ENCODE measurements around the gene PTGER2. TPM values are rescaled to one million over a fixed set of nuclear protein-coding genes. Genes with fewer than 3 reads are reported as not detected.

Gene PTGER2
- total RNA-seq, 1 experiment from 2014 or later: not detected

DNA sequence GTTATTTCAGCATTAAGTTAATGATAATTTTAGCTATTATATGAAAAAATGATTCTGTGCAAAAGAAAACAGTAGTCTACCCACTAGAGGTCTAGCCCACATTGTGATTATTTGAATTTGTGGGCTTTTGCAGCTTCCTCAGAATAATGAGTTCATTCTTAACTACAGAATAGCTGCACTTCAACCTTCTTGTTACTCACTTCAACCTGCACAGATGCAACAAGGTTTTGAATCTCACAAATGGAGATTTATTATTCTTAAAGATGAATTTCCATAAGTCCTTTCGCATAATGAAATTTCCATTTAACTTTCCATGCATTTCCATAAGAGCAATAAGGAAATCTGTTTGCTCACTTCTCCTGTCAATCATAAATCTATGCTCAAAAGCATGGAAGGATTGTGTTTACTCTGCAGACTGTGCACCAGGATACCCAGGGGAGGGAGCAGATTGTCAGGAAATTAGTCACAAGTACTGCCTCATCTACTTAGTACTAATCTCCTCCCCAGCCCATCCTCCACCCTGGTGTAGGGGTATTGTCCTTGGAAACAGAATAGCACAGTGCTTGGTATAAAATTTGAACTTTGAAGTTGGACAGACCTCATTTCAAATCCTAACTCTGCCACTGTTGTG is 24.1 kb downstream of the PTGER2 start:
- Histone ChIP-seq H3K4me2 (ENCODE audit: low read depth, low read length, poor library complexity, severe bottlenecking) (no peak overlapping the region), H2AFZ (ENCODE audit: low read length) (no peak overlapping the region), H3K27ac (ENCODE audit: low read length) (no peak overlapping the region), H3K4me3 (ENCODE audit: low read length) (no peak overlapping the region), H3K36me3 (ENCODE audit: insufficient read depth, low read length) (no peaks in the 10 kb centered on the region), H3K4me1 (ENCODE audit: low read length) (no peaks in the 10 kb centered on the region), H4K20me1 (ENCODE audit: insufficient read depth, low read depth, low read length) (no peaks in the 10 kb centered on the region), H3K9me2 (replicated peaks; ENCODE audit: insufficient read depth, low read length) (no peaks in the 10 kb centered on the region), H3K27me3 (ENCODE audit: low read length) (no peaks in the 10 kb centered on the region), H3K9ac (ENCODE audit: low read length) (no peak overlapping the region), H3K9me3 (ENCODE audit: low read length) (no peaks in the 10 kb centered on the region), H3K79me2 (ENCODE audit: low read length) (no peaks in the 10 kb centered on the region)
- no peak for DNase-seq

DNA sequence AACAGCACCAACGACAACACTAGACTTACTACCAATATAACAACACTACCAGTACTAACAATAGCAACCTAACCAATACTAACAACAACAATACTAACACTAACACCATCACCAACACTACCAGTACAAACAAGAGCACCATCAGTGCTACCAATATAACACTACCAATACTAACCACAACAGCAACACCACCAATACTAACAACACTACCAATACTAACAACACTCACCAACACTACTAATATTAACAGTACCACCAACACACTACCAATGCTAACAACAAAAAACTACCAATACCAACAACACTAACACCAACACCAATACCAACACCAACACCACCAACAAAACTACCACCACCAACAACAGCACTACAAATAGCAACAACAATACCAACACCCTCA is 25.1 kb downstream of the PTGER2 start:
- Histone ChIP-seq H4K20me1 (ENCODE audit: insufficient read depth, low read depth, low read length) (no peaks in the 10 kb centered on the region), H3K79me2 (ENCODE audit: low read length) (no peaks in the 10 kb centered on the region), H2AFZ (ENCODE audit: low read length) (no peak overlapping the region), H3K4me1 (ENCODE audit: low read length) (no peaks in the 10 kb centered on the region), H3K4me3 (ENCODE audit: low read length) (no peak overlapping the region), H3K9me3 (ENCODE audit: low read length) (no peaks in the 10 kb centered on the region), H3K27ac (ENCODE audit: low read length) (no peak overlapping the region), H3K36me3 (ENCODE audit: insufficient read depth, low read length) (no peaks in the 10 kb centered on the region), H3K9me2 (replicated peaks; ENCODE audit: insufficient read depth, low read length) (no peaks in the 10 kb centered on the region), H3K4me2 (ENCODE audit: low read depth, low read length, poor library complexity, severe bottlenecking) (no peak overlapping the region), H3K9ac (ENCODE audit: low read length) (no peak overlapping the region), H3K27me3 (ENCODE audit: low read length) (no peaks in the 10 kb centered on the region)
- DNase-seq: no peak

DNA sequence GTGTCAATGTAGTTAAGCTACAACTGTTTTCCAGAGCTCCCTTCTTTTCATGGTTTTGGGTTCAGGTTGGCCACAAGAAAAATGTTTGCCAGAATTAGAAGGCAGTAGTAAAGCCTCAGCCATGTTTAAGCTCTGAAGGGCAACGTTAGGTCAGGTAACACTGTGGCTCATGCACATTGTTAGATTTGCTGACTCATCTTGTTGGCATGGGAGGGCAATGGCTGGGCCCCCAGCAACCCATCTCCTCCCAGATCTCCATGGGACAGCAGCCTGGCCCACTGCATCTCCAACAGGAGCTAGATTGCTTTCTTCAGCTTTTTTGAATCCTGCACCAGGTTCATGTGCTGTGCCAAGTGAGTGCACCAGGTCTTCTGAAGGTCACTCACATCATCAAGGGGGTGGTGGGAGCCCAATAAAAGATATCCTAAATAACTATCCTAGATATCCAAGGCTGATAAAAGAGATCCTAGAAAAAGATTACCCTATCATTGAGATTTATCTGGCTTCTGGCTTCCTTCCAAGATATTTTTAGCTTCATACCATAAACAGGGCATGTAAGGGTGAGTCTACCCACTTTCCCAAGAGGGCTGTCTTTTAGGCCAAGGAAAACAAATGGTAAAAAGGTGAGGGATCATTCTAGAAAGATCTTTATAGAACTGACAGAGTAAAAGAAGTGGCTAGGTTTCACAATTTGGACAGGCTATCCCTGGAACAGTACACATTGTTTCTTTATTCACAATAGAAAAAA is 28.9 kb downstream of the PTGER2 start:
- Histone ChIP-seq H3K27me3 (ENCODE audit: low read length) (no peaks in the 10 kb centered on the region), H3K4me3 (ENCODE audit: low read length) (no peak overlapping the region), H3K36me3 (ENCODE audit: insufficient read depth, low read length) (no peaks in the 10 kb centered on the region), H4K20me1 (ENCODE audit: insufficient read depth, low read depth, low read length) (no peaks in the 10 kb centered on the region), H3K9me2 (replicated peaks; ENCODE audit: insufficient read depth, low read length) (no peaks in the 10 kb centered on the region), H3K4me1 (ENCODE audit: low read length) (no peaks in the 10 kb centered on the region), H3K27ac (ENCODE audit: low read length) (no peak overlapping the region), H3K9me3 (ENCODE audit: low read length) (no peaks in the 10 kb centered on the region), H3K4me2 (ENCODE audit: low read depth, low read length, poor library complexity, severe bottlenecking) (no peak overlapping the region), H3K79me2 (ENCODE audit: low read length) (no peaks in the 10 kb centered on the region), H2AFZ (ENCODE audit: low read length) (no peak overlapping the region), H3K9ac (ENCODE audit: low read length) (no peak overlapping the region)
- no peak for DNase-seq

DNA sequence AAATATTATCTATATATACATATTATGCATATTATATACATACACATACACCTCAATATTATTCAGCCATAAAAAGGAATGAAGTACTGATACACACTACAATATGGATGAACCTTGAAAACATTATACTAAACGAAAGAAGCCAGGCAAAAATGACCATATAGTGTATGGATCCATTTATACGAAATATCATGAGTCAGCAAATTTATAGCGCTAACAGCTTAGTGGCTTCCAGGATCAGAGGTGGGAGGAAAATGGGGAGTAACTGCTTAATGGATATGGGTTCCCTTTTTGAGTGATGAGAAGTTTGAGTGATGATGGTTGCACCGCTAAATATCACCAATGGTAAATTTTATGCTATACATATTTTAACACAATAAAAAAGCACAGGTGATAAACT is 32.7 kb downstream of the PTGER2 start:
- H3K4me2 ChIP-seq (ENCODE audit: low read depth, low read length, poor library complexity, severe bottlenecking): no peak overlapping the region
- H3K4me3 ChIP-seq (ENCODE audit: low read length): no peak overlapping the region
- no peak overlapping the region for H3K9ac ChIP-seq (ENCODE audit: low read length)
- no peaks in the 10 kb centered on the region for H3K36me3 ChIP-seq (ENCODE audit: insufficient read depth, low read length)
- no peaks in the 10 kb centered on the region for H4K20me1 ChIP-seq (ENCODE audit: insufficient read depth, low read depth, low read length)
- no peak overlapping the region for H2AFZ ChIP-seq (ENCODE audit: low read length)
- no peak for DNase-seq
- H3K9me2 ChIP-seq (replicated peaks; ENCODE audit: insufficient read depth, low read length): no peaks in the 10 kb centered on the region
- no peaks in the 10 kb centered on the region for H3K4me1 ChIP-seq (ENCODE audit: low read length)
- H3K27me3 ChIP-seq (ENCODE audit: low read length): no peaks in the 10 kb centered on the region
- no peaks in the 10 kb centered on the region for H3K79me2 ChIP-seq (ENCODE audit: low read length)
- no peak overlapping the region for H3K27ac ChIP-seq (ENCODE audit: low read length)
- H3K9me3 ChIP-seq (ENCODE audit: low read length): no peaks in the 10 kb centered on the region

DNA sequence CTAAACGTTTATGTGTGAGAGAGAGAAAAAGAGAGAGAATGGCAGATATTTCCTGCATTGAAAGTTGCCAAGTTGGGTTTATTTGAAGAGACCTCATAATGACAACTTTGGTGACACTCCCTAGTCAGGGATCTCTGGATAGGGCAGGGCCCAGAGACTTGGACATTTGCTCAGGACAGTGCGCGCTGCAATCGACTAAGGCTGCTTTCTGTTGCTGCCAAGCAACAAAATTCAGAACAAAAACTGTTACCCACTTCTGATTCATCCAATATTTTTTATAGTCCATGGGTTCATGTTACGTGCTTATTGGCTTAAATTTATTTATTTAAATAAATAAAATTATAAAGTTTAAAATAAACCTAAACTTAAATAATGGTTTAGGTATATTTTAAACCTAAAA is 34.2 kb downstream of the PTGER2 start:
- Histone ChIP-seq H3K9ac (ENCODE audit: low read length) (no peak overlapping the region), H3K9me3 (ENCODE audit: low read length) (no peaks in the 10 kb centered on the region), H2AFZ (ENCODE audit: low read length) (no peak overlapping the region), H4K20me1 (ENCODE audit: insufficient read depth, low read depth, low read length) (no peaks in the 10 kb centered on the region), H3K27me3 (ENCODE audit: low read length) (no peaks in the 10 kb centered on the region), H3K4me1 (ENCODE audit: low read length) (no peaks in the 10 kb centered on the region), H3K9me2 (replicated peaks; ENCODE audit: insufficient read depth, low read length) (no peaks in the 10 kb centered on the region), H3K27ac (ENCODE audit: low read length) (no peak overlapping the region), H3K79me2 (ENCODE audit: low read length) (no peaks in the 10 kb centered on the region), H3K4me2 (ENCODE audit: low read depth, low read length, poor library complexity, severe bottlenecking) (no peak overlapping the region), H3K4me3 (ENCODE audit: low read length) (no peak overlapping the region), H3K36me3 (ENCODE audit: insufficient read depth, low read length) (no peaks in the 10 kb centered on the region)
- no peak for DNase-seq

DNA sequence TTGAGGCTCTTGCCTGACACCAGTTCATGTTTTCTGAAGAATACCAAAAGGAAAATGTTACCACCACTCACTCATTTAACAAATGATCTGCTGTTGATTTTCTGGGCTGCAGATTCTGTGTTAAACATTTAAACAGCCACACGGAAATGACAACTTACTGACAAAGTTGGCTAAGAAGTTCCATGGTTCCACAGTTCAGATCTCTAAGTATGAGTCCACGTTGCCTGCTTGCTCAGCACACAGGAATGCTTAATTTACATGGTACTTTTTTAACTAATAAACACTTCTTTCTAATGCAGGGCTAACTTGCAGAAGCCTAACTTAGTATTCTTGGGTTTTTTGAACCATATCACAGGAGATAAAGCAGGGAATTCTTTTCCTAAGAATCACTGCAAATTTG is 34.7 kb downstream of the PTGER2 start:
- H3K4me1 ChIP-seq (ENCODE audit: low read length): no peaks in the 10 kb centered on the region
- H3K9me2 ChIP-seq (replicated peaks; ENCODE audit: insufficient read depth, low read length): no peaks in the 10 kb centered on the region
- no peaks in the 10 kb centered on the region for H4K20me1 ChIP-seq (ENCODE audit: insufficient read depth, low read depth, low read length)
- no peaks in the 10 kb centered on the region for H3K79me2 ChIP-seq (ENCODE audit: low read length)
- H3K27ac ChIP-seq (ENCODE audit: low read length): no peak overlapping the region
- H2AFZ ChIP-seq (ENCODE audit: low read length): no peak overlapping the region
- no peaks in the 10 kb centered on the region for H3K9me3 ChIP-seq (ENCODE audit: low read length)
- H3K36me3 ChIP-seq (ENCODE audit: insufficient read depth, low read length): no peaks in the 10 kb centered on the region
- H3K9ac ChIP-seq (ENCODE audit: low read length): no peak overlapping the region
- H3K27me3 ChIP-seq (ENCODE audit: low read length): no peaks in the 10 kb centered on the region
- DNase-seq: no peak
- no peak overlapping the region for H3K4me3 ChIP-seq (ENCODE audit: low read length)
- no peak overlapping the region for H3K4me2 ChIP-seq (ENCODE audit: low read depth, low read length, poor library complexity, severe bottlenecking)

DNA sequence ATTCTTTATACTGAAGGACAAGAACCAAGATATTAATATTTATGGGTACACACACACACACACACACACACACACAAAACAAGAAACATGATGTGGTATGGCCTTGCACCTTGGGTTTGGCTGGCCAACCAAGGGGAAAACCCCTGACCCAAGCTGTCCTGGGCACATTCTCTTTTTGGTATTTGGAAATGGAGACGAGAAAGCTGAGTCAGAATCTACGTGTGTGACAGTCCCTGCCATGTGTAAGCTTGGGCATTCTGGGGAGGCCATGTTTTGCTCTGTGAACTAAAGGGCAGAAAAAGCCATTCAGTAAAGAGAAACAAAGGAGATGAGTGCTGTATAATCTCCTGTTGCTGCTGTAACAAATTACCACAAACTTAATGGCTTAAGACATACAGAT is 35.6 kb downstream of the PTGER2 start:
- Histone ChIP-seq H3K4me3 (ENCODE audit: low read length) (no peak overlapping the region), H4K20me1 (ENCODE audit: insufficient read depth, low read depth, low read length) (no peaks in the 10 kb centered on the region), H3K9me3 (ENCODE audit: low read length) (no peaks in the 10 kb centered on the region), H3K36me3 (ENCODE audit: insufficient read depth, low read length) (no peaks in the 10 kb centered on the region), H3K9ac (ENCODE audit: low read length) (no peak overlapping the region), H3K27ac (ENCODE audit: low read length) (no peak overlapping the region), H3K4me2 (ENCODE audit: low read depth, low read length, poor library complexity, severe bottlenecking) (no peak overlapping the region), H3K27me3 (ENCODE audit: low read length) (no peaks in the 10 kb centered on the region), H3K79me2 (ENCODE audit: low read length) (no peaks in the 10 kb centered on the region), H3K9me2 (replicated peaks; ENCODE audit: insufficient read depth, low read length) (no peaks in the 10 kb centered on the region), H3K4me1 (ENCODE audit: low read length) (no peaks in the 10 kb centered on the region), H2AFZ (ENCODE audit: low read length) (no peak overlapping the region)
- DNase-seq: no peak

DNA sequence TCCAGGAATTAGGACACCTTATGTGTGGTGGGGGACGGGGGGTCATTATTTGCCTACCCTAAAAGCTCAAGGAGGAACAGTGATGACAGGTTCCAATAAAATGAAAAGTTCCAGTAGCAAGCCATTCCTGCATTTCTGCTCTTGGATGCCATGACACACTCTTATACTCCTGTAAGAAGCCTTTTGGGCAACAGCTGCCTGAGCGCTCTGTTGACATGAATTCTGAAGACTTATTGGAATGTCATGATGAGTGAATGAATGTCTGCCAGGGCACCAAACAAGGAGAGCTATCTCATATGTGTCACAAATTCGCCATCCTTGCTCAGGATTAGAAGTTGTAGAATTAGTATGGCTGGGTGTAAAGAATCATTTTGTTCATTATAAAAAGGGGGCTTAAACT is 36.3 kb downstream of the PTGER2 start:
- Histone ChIP-seq H2AFZ (ENCODE audit: low read length) (no peak overlapping the region), H4K20me1 (ENCODE audit: insufficient read depth, low read depth, low read length) (no peaks in the 10 kb centered on the region), H3K4me1 (ENCODE audit: low read length) (no peaks in the 10 kb centered on the region), H3K9ac (ENCODE audit: low read length) (no peak overlapping the region), H3K27me3 (ENCODE audit: low read length) (no peaks in the 10 kb centered on the region), H3K4me2 (ENCODE audit: low read depth, low read length, poor library complexity, severe bottlenecking) (no peak overlapping the region), H3K9me2 (replicated peaks; ENCODE audit: insufficient read depth, low read length) (no peaks in the 10 kb centered on the region), H3K79me2 (ENCODE audit: low read length) (no peaks in the 10 kb centered on the region), H3K9me3 (ENCODE audit: low read length) (no peaks in the 10 kb centered on the region), H3K27ac (ENCODE audit: low read length) (no peak overlapping the region), H3K4me3 (ENCODE audit: low read length) (no peak overlapping the region), H3K36me3 (ENCODE audit: insufficient read depth, low read length) (no peaks in the 10 kb centered on the region)
- DNase-seq: no peak

Data from Karpas-422 (cell line).